ENCODE data around the gene PCNA. TPM values are rescaled to one million over a fixed set of nuclear protein-coding genes. Genes with fewer than 3 reads are reported as not detected.

PCNA gene
- total and polyA plus RNA-seq, 2 of the 4 experiments (the other 2 are of a cell fraction): 155 to 213 TPM

DNA sequence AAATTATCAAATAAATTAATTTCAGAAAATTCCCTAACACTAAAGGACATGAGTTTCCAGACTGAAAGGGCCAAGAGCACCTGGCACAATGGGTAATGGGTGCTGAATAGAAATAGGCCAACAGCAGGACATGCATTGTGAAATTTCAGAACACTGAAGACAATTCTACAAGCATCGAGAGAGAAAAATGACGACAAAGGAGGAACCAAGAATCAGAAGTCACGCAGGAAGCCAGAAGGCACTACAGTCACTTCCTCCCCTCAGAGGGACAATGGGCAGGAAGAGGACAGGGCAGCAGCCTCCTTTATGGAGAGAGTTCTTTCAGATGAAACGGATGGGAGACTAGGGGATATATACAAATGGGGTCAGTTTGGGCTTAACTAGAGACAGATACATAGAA, 29.6 kb downstream of the PCNA start:
- Histone ChIP-seq H2BK120ac (ENCODE audit: low read depth, low read length) (no peak overlapping the region), H3K18ac (ENCODE audit: low read depth, low read length) (no peak overlapping the region), H4K5ac (ENCODE audit: low read depth, low read length) (no peak overlapping the region), H2BK15ac (ENCODE audit: low read depth, low read length) (no peak overlapping the region), H4K8ac (ENCODE audit: low read depth in 2 of 2, low read length in 2 of 2) (no peak overlapping the region), H3K23ac (ENCODE audit: low read depth, low read length) (no peak overlapping the region), H3K14ac (replicated peaks; ENCODE audit: low read depth, low read length) (no peak overlapping the region), H3K56ac (ENCODE audit: extremely low read depth, insufficient read depth, low read length) (no peak overlapping the region), H3K9me1 (ENCODE audit: insufficient read depth, low read length) (peaks cover 5% of the 10 kb centered on the region; the same call in 1 of the 2 replicates), H2AK9ac (replicated peaks; ENCODE audit: low read depth, low read length, poor library complexity) (no peak overlapping the region), H3K9ac (ENCODE audit: low read depth, low read length) (no peak overlapping the region), H3K4me1 (ENCODE audit: control insufficient read depth, insufficient read depth, low read length) (no peaks in the 10 kb centered on the region), H3K4ac (ENCODE audit: low read depth, low read length) (no peak overlapping the region), H3K4me2 (ENCODE audit: low read depth, low read length) (no peak overlapping the region), H3K27ac (ENCODE audit: insufficient read depth, low read length) (no peak overlapping the region), H3K36me3 (ENCODE audit: control insufficient read depth, insufficient read depth, low read length) (peaks cover 6% of the 10 kb centered on the region), H3K9me3 (ENCODE audit: control insufficient read depth, insufficient read depth, low read length) (no peaks in the 10 kb centered on the region), H4K20me1 (ENCODE audit: insufficient read depth, low read length) (no peaks in the 10 kb centered on the region), H2AK5ac (ENCODE audit: low read depth, low read length) (no peak overlapping the region), H3K79me1 (ENCODE audit: low read depth in 1 of 2, low read length in 2 of 2) (no peaks in the 10 kb centered on the region), H2AFZ (replicated peaks; ENCODE audit: low read length, poor library complexity) (no peak overlapping the region), H2BK20ac (ENCODE audit: low read depth, low read length) (no peak overlapping the region), H3K27me3 (ENCODE audit: control insufficient read depth, insufficient read depth, low read length) (no peaks in the 10 kb centered on the region), H2BK5ac (ENCODE audit: low read depth, low read length, poor library complexity, severe bottlenecking) (no peak overlapping the region), H4K91ac (ENCODE audit: insufficient read depth, low read depth, low read length) (no peak overlapping the region), H3K4me3 (ENCODE audit: insufficient read depth, low read depth, low read length) (no peak overlapping the region)
- ChIA-PET POLR2A (ENCODE audit: unreplicated experiment) (no interaction called here), CTCF (no interaction called here)
- ATAC-seq (ENCODE audit: low read depth) (no peak), DNase-seq (no peak)
- WGBS, 2 experiments (ENCODE audit: extremely low coverage in 2 of 2, insufficient read length in 1 of 2): no CpG with 5 or more reads among the region's 4 CpGs
- BruUV-seq (replicated peaks): no TSS peak
- no peak for TF ChIP-seq CHD1 (IDR thresholded peaks at IDR 0.05; ENCODE audit: low read depth, low read length)
- TF ChIP-seq RAD21 (IDR thresholded peaks at IDR 0.05; ENCODE audit: low read length): no peak
- TF ChIP-seq, protein P1, sequence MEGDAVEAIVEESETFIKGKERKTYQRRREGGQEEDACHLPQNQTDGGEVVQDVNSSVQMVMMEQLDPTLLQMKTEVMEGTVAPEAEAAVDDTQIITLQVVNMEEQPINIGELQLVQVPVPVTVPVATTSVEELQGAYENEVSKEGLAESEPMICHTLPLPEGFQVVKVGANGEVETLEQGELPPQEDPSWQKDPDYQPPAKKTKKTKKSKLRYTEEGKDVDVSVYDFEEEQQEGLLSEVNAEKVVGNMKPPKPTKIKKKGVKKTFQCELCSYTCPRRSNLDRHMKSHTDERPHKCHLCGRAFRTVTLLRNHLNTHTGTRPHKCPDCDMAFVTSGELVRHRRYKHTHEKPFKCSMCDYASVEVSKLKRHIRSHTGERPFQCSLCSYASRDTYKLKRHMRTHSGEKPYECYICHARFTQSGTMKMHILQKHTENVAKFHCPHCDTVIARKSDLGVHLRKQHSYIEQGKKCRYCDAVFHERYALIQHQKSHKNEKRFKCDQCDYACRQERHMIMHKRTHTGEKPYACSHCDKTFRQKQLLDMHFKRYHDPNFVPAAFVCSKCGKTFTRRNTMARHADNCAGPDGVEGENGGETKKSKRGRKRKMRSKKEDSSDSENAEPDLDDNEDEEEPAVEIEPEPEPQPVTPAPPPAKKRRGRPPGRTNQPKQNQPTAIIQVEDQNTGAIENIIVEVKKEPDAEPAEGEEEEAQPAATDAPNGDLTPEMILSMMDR (conservative IDR thresholded peaks at IDR 0.05; ENCODE audit: low read depth, low read length): no peak
- no peak for TF ChIP-seq SMC3 (IDR thresholded peaks at IDR 0.05; ENCODE audit: low read depth, low read length)
- no peak for TF ChIP-seq FOS (IDR thresholded peaks at IDR 0.05; ENCODE audit: low read depth, low read length)
- TF ChIP-seq MAZ (IDR thresholded peaks at IDR 0.05; ENCODE audit: borderline replicate concordance, low read depth, low read length): no peak
- TF ChIP-seq MAFK (IDR thresholded peaks at IDR 0.05; ENCODE audit: low read depth, low read length): no peak
- TF ChIP-seq POLR2A (IDR thresholded peaks at IDR 0.05; ENCODE audit: low read depth, low read length): no peak
- dilution Hi-C loops (cut with HindIII; ENCODE audit: low sequenced_read_pairs, unreplicated experiment): no loop called here
- in situ Hi-C loops (cut with MboI; ENCODE audit: low sequenced_read_pairs): no loop called here
- intact Hi-C loops (cut with micrococcal nuclease): no loop called here
